DOHH2 (cell line): Measurements from ENCODE around the gene RAB4B.
"Not testable (repeated sequence)": the region's sequence is repeated elsewhere in the genome, so short reads cannot be mapped to it uniquely, and the experiment has no call there.

Experiments
- H3F3A ChIP-seq: fragments of 200-600 bp; sonication (generic), shearing (Covaris generic); 2 replicates; pipeline ENCODE4 v1.6.0; 2016; ENCODE audit warnings: antibody characterized with exemption, mild to moderate bottlenecking; ENCODE audit not compliant: control insufficient read depth, insufficient read depth
- H3K27ac ChIP-seq: fragments of 200-600 bp; sonication (generic); 2 replicates; pipeline ENCODE4 v1.5.1; 2014; ENCODE audit warnings: low read depth, mild to moderate bottlenecking, low read length, moderate library complexity
- H3K27me3 ChIP-seq: fragments of 200-600 bp; sonication (generic); 2 replicates; pipeline ENCODE4 v1.6.1; 2014; ENCODE audit warnings: mild to moderate bottlenecking, low read length, mixed read lengths; ENCODE audit not compliant: control insufficient read depth
- H3K36me3 ChIP-seq: fragments of 200-600 bp; sonication (generic); 2 replicates; pipeline ENCODE4 v1.6.1; 2014; ENCODE audit warnings: mild to moderate bottlenecking, low read length, moderate library complexity, mixed read lengths; ENCODE audit not compliant: control insufficient read depth
- H3K4me1 ChIP-seq: fragments of 200-600 bp; sonication (generic); 2 replicates; pipeline ENCODE4 v1.6.1; 2014; ENCODE audit warnings: mild to moderate bottlenecking, low read length, mixed read lengths; ENCODE audit not compliant: control insufficient read depth
- H3K4me2 ChIP-seq: fragments of 200-600 bp; sonication (generic); 2 replicates; pipeline ENCODE4 v1.6.0; 2014; ENCODE audit warnings: mild to moderate bottlenecking, low read length, moderate library complexity
- H3K4me3 ChIP-seq: fragments of 200-600 bp; sonication (generic); 2 replicates; pipeline ENCODE4 v1.5.1; 2014; ENCODE audit warnings: mild to moderate bottlenecking, low read length, mixed read lengths
- H3K79me2 ChIP-seq: fragments of 200-600 bp; sonication (generic); 2 replicates; pipeline ENCODE4 v1.6.1; 2014; ENCODE audit warnings: mild to moderate bottlenecking, low read length, mixed read lengths; ENCODE audit not compliant: control insufficient read depth
- H3K9me2 ChIP-seq: fragments of 200-600 bp; sonication (generic); replicated peaks from 2 replicates; pipeline ENCODE4 v1.6.1; 2014; ENCODE audit warnings: mild to moderate bottlenecking, low read length, mixed read lengths; ENCODE audit not compliant: control insufficient read depth
- H3K9me3 ChIP-seq: fragments of 200-600 bp; sonication (generic); 2 replicates; pipeline ENCODE4 v1.6.1; 2014; ENCODE audit warnings: antibody characterized with exemption, low read length, mixed read lengths; ENCODE audit not compliant: control insufficient read depth, insufficient read depth
- H4K20me1 ChIP-seq: fragments of 200-600 bp; sonication (generic); 2 replicates; pipeline ENCODE4 v1.6.0; 2014; ENCODE audit warnings: low read depth, mild to moderate bottlenecking, antibody characterized with exemption, low read length, moderate library complexity; ENCODE audit not compliant: control insufficient read depth, insufficient read depth
- EZH2phosphoT487 ChIP-seq: fragments of 200-600 bp; sonication (generic); IDR thresholded peaks from 2 replicates; pipeline ENCODE4 v1.6.1; 2017; ENCODE audit warnings: borderline replicate concordance, mild to moderate bottlenecking, antibody characterized with exemption, low read length, moderate library complexity, mixed read lengths
- TF ChIP-seq, protein P1 (sequence below): fragments of 200-600 bp; sonication (generic); IDR thresholded peaks from one replicate; pipeline ENCODE4 v1.5.1; 2014; ENCODE audit warnings: antibody characterized with exemption, mild to moderate bottlenecking, low read depth, low read length; ENCODE audit not compliant: poor library complexity, severe bottlenecking

The RAB4B gene

DNA sequence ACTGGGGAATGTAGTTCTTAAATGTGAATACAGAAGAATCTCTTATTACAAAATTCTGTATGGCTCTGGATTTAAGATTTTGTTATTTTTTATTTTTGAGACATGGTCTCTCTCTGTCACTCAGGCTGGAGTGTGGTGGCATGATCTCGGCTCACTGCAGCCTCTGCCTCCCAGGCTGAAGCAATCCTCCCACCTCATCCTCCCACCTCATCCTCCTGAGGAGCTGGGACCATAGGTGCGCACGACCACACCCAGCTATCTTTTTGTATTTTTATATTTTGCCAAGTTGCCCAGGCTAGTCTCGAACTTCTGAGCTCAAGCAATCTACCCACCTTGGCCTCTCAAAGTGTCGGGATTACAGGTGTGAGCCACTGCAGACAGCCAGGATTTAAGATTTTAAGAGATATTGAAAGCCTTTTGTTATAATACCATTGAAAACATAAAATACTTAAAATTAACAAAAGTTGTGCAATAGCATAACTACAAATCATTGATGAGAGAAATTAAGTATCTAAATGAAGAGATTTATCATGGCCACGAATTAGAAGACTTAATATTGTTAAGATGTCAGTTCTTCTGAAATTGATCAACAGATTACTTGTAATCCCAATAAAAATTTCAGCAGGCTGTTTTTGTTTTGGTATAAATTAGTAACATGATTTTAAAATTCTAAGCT, 58.8 kb downstream of the RAB4B start:
- no peaks in the 10 kb centered on the region for H3K9me2 ChIP-seq
- H3F3A ChIP-seq = no peaks in the 10 kb centered on the region
- no peak overlapping the region for H3K4me3 ChIP-seq
- no peaks in the 10 kb centered on the region for H3K9me3 ChIP-seq
- no peaks in the 10 kb centered on the region for H3K4me1 ChIP-seq
- H3K36me3 ChIP-seq = no peaks in the 10 kb centered on the region
- H4K20me1 ChIP-seq = no peaks in the 10 kb centered on the region
- H3K79me2 ChIP-seq = no peaks in the 10 kb centered on the region
- H3K4me2 ChIP-seq = no peak overlapping the region
- no peak for TF ChIP-seq EZH2phosphoT487
- TF ChIP-seq, protein P1, sequence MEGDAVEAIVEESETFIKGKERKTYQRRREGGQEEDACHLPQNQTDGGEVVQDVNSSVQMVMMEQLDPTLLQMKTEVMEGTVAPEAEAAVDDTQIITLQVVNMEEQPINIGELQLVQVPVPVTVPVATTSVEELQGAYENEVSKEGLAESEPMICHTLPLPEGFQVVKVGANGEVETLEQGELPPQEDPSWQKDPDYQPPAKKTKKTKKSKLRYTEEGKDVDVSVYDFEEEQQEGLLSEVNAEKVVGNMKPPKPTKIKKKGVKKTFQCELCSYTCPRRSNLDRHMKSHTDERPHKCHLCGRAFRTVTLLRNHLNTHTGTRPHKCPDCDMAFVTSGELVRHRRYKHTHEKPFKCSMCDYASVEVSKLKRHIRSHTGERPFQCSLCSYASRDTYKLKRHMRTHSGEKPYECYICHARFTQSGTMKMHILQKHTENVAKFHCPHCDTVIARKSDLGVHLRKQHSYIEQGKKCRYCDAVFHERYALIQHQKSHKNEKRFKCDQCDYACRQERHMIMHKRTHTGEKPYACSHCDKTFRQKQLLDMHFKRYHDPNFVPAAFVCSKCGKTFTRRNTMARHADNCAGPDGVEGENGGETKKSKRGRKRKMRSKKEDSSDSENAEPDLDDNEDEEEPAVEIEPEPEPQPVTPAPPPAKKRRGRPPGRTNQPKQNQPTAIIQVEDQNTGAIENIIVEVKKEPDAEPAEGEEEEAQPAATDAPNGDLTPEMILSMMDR = no peak
- H3K27ac ChIP-seq = no peak overlapping the region
- H3K27me3 ChIP-seq = no peaks in the 10 kb centered on the region

DNA sequence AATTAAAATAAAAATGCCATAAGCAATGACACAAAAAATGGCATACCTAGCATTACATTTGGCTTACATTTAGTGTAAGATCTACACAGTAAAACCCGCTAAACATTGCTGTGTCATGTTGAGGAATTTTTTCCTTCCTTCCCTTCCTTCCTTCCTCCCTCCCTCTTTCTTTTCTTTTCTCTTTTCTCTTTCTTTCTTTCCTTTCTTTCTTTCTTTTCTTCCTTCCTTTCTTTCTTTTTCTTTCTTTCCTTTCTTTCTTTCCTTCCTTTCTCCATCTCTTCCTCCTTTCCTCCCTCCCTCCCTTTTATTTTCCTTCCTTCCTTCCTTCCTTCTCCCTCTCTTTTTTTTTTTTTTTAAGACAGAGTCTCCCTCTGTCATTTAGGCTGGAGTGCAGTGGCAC, 60.4 kb downstream of the RAB4B start:
- not testable (repeated sequence) for H3K4me3 ChIP-seq, H3K27ac ChIP-seq, H3K36me3 ChIP-seq, H3K9me3 ChIP-seq, H4K20me1 ChIP-seq, H3K9me2 ChIP-seq, H3K4me2 ChIP-seq, H3K4me1 ChIP-seq, H3K27me3 ChIP-seq, H3K79me2 ChIP-seq, H3F3A ChIP-seq

DNA sequence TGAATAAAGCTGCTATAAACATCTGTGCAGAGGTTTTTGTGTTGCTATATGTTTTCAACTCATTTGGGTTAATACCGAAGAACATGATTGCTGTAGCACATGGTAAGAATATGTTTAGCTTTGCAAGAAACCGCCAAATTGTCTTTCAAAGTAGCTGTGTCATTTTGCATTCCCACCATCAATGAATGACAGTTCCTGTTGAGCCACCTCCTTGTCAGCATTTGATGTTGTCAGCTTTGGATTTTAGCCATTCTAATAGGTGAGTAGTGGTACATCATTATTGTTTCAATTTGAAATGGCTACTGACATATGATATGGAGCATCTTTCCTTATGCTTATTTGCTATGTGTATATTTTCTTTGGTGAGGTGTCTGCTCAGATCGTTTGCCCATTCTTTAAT, 64.0 kb downstream of the RAB4B start:
- H3K4me3 ChIP-seq, H3K9me3 ChIP-seq, H3K9me2 ChIP-seq, H4K20me1 ChIP-seq, H3K4me2 ChIP-seq, H3K27me3 ChIP-seq, H3K36me3 ChIP-seq, H3K79me2 ChIP-seq, H3F3A ChIP-seq, H3K27ac ChIP-seq, H3K4me1 ChIP-seq: not testable (repeated sequence)

DNA sequence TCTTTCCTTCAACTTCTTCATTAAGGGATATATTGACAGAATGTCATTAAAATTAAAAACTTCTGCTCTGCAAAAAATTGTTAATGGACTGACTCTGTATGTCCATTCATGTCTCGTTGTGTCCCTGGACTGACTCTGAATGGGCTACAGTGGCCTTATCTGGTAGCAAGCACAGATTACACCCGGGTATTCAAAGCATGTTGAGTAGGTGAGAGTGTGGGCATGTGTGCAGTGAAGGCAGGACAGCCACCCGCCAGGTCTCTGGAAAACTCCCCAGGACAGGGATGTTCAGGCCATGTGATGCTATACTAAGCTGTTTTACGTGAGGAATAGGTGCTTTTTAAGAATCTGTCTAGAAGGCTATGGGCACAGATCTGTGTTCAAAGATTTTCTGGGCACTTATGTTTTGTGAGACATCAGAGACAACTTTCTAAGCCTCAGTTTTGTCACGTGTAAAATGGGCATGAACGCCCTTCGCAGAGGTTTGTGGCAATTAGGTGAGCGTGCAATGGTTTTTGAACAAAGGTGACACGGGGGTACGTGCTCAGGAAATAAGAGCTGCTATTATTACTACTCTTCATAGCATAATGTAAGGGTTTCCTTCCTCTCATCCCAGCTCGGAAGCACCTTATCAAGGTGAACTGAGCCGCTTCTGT, 65.1 kb downstream of the RAB4B start:
- not testable (repeated sequence) for H3K27me3 ChIP-seq, H3K4me1 ChIP-seq, H3K9me3 ChIP-seq, H3K79me2 ChIP-seq, H3K9me2 ChIP-seq, H3K36me3 ChIP-seq, H3F3A ChIP-seq, H4K20me1 ChIP-seq, H3K27ac ChIP-seq
- H3K4me2 ChIP-seq = peak overlapping the region; percentile 52
- peak overlapping the region; percentile 52 for H3K4me3 ChIP-seq

DNA sequence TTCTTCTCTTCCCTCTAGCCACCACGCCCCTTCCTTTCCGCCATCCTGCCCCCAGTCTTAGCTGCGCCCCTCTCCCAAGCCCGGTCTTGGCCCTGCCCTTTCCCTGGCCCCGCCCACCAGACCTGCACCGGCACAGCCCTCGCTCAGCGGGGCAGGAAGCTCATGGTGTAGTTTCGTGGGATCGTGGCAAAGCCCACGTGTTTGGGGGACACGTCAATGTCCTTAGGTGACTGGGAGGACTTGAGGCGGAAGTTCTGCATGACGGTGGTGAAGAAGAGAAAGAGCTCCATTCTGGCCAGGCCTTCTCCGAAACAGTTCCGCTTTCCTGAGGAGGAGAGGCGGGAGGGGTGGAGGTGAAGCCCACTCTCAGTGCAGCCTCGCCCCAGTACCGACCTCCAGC, 65.6 kb downstream of the RAB4B start:
- peak overlapping the region; percentile 52 for H3K4me3 ChIP-seq
- not testable (repeated sequence) for H3K9me3 ChIP-seq, H3K79me2 ChIP-seq, H4K20me1 ChIP-seq, H3F3A ChIP-seq, H3K27ac ChIP-seq, H3K36me3 ChIP-seq, H3K4me1 ChIP-seq, H3K9me2 ChIP-seq, H3K27me3 ChIP-seq
- H3K4me2 ChIP-seq = peak overlapping the region; percentile 52
